Measurements from ENCODE around the gene P2RX2. TPM values are rescaled to one million over a fixed set of nuclear protein-coding genes. Genes with fewer than 3 reads are reported as not detected.

P2RX2 gene
- total and polyA plus RNA-seq, 2 experiments from 2014 or later: 1.1 to 1.7 TPM

DNA sequence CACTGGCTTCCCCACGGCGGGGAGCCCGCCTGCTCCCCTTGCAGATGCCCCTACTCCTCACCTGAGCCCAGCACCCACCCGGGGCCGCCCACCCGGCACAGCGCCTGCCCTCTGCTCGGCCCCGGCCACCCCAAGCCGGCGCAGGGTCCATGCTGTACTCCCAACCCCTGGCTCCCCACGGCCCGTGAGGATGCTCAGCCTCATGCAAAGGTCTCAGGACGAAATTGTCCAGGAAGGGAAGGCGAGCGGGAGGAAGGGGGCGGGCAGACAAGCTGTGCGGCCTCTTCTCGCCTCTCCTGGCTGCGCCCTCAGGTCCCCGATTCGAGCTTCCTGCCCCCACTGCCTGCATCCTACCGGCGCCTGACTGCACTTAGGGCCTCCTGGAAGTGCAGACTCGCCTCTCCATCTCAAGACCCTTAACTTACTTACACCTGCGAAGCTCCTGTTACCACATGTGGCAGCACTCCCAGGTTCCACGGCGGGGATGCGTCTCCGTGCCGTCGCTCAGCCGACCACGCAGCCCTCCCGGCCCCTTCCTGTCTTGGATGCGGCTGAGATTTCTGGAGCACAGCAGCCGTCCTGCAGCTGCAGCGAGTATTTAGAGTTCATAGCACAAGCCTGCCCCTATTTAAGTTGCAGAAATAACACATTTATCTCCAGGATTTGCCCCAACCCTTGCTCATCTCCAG is 26.1 kb upstream of the P2RX2 start:
- no peak overlapping the region for H3K27ac ChIP-seq (ENCODE audit: low read depth)
- Mint-ChIP-seq H3K36me3 (ENCODE audit: low read depth) (no peaks in the 10 kb centered on the region; the same call in 2 of the 3 replicates), H3K4me1 (peaks cover 3% of the 10 kb centered on the region; the same call in 2 of the 3 replicates), H3K9me3 (peaks cover 9% of the 10 kb centered on the region), H3K27ac (no peak overlapping the region), H3K27me3 (ENCODE audit: insufficient read depth, low read depth, poor library complexity) (peaks cover 84% of the 10 kb centered on the region), H3K4me3 (no peak overlapping the region)
- H3K4me3 ChIP-seq: no peak overlapping the region
- TF ChIP-seq, protein P1, sequence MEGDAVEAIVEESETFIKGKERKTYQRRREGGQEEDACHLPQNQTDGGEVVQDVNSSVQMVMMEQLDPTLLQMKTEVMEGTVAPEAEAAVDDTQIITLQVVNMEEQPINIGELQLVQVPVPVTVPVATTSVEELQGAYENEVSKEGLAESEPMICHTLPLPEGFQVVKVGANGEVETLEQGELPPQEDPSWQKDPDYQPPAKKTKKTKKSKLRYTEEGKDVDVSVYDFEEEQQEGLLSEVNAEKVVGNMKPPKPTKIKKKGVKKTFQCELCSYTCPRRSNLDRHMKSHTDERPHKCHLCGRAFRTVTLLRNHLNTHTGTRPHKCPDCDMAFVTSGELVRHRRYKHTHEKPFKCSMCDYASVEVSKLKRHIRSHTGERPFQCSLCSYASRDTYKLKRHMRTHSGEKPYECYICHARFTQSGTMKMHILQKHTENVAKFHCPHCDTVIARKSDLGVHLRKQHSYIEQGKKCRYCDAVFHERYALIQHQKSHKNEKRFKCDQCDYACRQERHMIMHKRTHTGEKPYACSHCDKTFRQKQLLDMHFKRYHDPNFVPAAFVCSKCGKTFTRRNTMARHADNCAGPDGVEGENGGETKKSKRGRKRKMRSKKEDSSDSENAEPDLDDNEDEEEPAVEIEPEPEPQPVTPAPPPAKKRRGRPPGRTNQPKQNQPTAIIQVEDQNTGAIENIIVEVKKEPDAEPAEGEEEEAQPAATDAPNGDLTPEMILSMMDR (conservative IDR thresholded peaks at IDR 0.05; ENCODE audit: low read depth in 2 of 2): no peak
- TF ChIP-seq NANOG (IDR thresholded peaks at IDR 0.05; ENCODE audit: borderline replicate concordance): no peak
- no peak for TF ChIP-seq JUNB (IDR thresholded peaks at IDR 0.05; ENCODE audit: unreplicated experiment)
- no peak for TF ChIP-seq STAT1 (IDR thresholded peaks at IDR 0.05; ENCODE audit: unreplicated experiment)
- TF ChIP-seq, protein P2, sequence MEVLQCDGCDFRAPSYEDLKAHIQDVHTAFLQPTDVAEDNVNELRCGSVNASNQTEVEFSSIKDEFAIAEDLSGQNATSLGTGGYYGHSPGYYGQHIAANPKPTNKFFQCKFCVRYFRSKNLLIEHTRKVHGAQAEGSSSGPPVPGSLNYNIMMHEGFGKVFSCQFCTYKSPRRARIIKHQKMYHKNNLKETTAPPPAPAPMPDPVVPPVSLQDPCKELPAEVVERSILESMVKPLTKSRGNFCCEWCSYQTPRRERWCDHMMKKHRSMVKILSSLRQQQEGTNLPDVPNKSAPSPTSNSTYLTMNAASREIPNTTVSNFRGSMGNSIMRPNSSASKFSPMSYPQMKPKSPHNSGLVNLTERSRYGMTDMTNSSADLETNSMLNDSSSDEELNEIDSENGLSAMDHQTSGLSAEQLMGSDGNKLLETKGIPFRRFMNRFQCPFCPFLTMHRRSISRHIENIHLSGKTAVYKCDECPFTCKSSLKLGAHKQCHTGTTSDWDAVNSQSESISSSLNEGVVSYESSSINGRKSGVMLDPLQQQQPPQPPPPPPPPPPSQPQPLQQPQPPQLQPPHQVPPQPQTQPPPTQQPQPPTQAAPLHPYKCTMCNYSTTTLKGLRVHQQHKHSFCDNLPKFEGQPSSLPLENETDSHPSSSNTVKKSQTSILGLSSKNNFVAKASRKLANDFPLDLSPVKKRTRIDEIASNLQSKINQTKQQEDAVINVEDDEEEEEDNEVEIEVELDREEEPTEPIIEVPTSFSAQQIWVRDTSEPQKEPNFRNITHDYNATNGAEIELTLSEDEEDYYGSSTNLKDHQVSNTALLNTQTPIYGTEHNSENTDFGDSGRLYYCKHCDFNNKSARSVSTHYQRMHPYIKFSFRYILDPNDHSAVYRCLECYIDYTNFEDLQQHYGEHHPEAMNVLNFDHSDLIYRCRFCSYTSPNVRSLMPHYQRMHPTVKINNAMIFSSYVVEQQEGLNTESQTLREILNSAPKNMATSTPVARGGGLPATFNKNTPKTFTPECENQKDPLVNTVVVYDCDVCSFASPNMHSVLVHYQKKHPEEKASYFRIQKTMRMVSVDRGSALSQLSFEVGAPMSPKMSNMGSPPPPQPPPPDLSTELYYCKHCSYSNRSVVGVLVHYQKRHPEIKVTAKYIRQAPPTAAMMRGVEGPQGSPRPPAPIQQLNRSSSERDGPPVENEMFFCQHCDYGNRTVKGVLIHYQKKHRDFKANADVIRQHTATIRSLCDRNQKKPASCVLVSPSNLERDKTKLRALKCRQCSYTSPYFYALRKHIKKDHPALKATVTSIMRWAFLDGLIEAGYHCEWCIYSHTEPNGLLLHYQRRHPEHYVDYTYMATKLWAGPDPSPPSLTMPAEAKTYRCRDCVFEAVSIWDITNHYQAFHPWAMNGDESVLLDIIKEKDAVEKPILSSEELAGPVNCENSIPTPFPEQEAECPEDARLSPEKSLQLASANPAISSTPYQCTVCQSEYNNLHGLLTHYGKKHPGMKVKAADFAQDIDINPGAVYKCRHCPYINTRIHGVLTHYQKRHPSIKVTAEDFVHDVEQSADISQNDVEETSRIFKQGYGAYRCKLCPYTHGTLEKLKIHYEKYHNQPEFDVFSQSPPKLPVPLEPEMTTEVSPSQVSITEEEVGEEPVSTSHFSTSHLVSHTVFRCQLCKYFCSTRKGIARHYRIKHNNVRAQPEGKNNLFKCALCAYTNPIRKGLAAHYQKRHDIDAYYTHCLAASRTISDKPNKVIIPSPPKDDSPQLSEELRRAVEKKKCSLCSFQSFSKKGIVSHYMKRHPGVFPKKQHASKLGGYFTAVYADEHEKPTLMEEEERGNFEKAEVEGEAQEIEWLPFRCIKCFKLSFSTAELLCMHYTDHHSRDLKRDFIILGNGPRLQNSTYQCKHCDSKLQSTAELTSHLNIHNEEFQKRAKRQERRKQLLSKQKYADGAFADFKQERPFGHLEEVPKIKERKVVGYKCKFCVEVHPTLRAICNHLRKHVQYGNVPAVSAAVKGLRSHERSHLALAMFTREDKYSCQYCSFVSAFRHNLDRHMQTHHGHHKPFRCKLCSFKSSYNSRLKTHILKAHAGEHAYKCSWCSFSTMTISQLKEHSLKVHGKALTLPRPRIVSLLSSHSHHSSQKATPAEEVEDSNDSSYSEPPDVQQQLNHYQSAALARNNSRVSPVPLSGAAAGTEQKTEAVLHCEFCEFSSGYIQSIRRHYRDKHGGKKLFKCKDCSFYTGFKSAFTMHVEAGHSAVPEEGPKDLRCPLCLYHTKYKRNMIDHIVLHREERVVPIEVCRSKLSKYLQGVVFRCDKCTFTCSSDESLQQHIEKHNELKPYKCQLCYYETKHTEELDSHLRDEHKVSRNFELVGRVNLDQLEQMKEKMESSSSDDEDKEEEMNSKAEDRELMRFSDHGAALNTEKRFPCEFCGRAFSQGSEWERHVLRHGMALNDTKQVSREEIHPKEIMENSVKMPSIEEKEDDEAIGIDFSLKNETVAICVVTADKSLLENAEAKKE (CRISPR knock-in tag; IDR thresholded peaks at IDR 0.05): no peak
- no peak for TF ChIP-seq POLR2AphosphoS5 (IDR thresholded peaks at IDR 0.05; ENCODE audit: low read depth)
- TF ChIP-seq, protein P3, sequence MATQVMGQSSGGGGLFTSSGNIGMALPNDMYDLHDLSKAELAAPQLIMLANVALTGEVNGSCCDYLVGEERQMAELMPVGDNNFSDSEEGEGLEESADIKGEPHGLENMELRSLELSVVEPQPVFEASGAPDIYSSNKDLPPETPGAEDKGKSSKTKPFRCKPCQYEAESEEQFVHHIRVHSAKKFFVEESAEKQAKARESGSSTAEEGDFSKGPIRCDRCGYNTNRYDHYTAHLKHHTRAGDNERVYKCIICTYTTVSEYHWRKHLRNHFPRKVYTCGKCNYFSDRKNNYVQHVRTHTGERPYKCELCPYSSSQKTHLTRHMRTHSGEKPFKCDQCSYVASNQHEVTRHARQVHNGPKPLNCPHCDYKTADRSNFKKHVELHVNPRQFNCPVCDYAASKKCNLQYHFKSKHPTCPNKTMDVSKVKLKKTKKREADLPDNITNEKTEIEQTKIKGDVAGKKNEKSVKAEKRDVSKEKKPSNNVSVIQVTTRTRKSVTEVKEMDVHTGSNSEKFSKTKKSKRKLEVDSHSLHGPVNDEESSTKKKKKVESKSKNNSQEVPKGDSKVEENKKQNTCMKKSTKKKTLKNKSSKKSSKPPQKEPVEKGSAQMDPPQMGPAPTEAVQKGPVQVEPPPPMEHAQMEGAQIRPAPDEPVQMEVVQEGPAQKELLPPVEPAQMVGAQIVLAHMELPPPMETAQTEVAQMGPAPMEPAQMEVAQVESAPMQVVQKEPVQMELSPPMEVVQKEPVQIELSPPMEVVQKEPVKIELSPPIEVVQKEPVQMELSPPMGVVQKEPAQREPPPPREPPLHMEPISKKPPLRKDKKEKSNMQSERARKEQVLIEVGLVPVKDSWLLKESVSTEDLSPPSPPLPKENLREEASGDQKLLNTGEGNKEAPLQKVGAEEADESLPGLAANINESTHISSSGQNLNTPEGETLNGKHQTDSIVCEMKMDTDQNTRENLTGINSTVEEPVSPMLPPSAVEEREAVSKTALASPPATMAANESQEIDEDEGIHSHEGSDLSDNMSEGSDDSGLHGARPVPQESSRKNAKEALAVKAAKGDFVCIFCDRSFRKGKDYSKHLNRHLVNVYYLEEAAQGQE (IDR thresholded peaks at IDR 0.05; ENCODE audit: unreplicated experiment): no peak
- TF ChIP-seq CREB1 (CRISPR knock-in tag; IDR thresholded peaks at IDR 0.05; ENCODE audit: low read depth): no peak
- TF ChIP-seq ZNF114 (CRISPR knock-in tag; IDR thresholded peaks at IDR 0.05): no peak
- TF ChIP-seq, protein P4, sequence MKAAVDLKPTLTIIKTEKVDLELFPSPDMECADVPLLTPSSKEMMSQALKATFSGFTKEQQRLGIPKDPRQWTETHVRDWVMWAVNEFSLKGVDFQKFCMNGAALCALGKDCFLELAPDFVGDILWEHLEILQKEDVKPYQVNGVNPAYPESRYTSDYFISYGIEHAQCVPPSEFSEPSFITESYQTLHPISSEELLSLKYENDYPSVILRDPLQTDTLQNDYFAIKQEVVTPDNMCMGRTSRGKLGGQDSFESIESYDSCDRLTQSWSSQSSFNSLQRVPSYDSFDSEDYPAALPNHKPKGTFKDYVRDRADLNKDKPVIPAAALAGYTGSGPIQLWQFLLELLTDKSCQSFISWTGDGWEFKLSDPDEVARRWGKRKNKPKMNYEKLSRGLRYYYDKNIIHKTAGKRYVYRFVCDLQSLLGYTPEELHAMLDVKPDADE (IDR thresholded peaks at IDR 0.05): no peak
- TF ChIP-seq EZH2 (IDR thresholded peaks at IDR 0.05; ENCODE audit: low read depth, unreplicated experiment): no peak
- TF ChIP-seq EZH2phosphoT487 (IDR thresholded peaks at IDR 0.05; ENCODE audit: unreplicated experiment): no peak
- TF ChIP-seq ZNF331 (CRISPR knock-in tag; IDR thresholded peaks at IDR 0.05; ENCODE audit: low read depth): no peak
- H3F3A ChIP-seq (replicated peaks; ENCODE audit: low read depth): peaks cover 7% of the 10 kb centered on the region
- H3K9me2 ChIP-seq (ENCODE audit: insufficient read depth): no peaks in the 10 kb centered on the region
- DNase-seq (ENCODE audit: low spot score) (no peak), ATAC-seq (no peak)
- no peaks in the 10 kb centered on the region for H3K4me1 ChIP-seq (ENCODE audit: insufficient read depth)
- no peaks in the 10 kb centered on the region for H3K36me3 ChIP-seq (ENCODE audit: insufficient read depth)
- H4K20me1 ChIP-seq (replicated peaks; ENCODE audit: insufficient read depth): no peaks in the 10 kb centered on the region
- H3K27me3 ChIP-seq (ENCODE audit: insufficient read depth): peaks cover 95% of the 10 kb centered on the region
- no peak overlapping the region for H3K4me2 ChIP-seq
- H2AFZ ChIP-seq: no peak overlapping the region
- H3K79me2 ChIP-seq (replicated peaks; ENCODE audit: insufficient read depth): no peaks in the 10 kb centered on the region
